ENCODE results near the gene SEPTIN3. TPM values are rescaled to one million over a fixed set of nuclear protein-coding genes. Genes with fewer than 3 reads are reported as not detected.

Gene SEPTIN3
- total RNA-seq, 6 donors from 2014 or later = 0.79 to 1.6 (median 1.3) TPM

DNA sequence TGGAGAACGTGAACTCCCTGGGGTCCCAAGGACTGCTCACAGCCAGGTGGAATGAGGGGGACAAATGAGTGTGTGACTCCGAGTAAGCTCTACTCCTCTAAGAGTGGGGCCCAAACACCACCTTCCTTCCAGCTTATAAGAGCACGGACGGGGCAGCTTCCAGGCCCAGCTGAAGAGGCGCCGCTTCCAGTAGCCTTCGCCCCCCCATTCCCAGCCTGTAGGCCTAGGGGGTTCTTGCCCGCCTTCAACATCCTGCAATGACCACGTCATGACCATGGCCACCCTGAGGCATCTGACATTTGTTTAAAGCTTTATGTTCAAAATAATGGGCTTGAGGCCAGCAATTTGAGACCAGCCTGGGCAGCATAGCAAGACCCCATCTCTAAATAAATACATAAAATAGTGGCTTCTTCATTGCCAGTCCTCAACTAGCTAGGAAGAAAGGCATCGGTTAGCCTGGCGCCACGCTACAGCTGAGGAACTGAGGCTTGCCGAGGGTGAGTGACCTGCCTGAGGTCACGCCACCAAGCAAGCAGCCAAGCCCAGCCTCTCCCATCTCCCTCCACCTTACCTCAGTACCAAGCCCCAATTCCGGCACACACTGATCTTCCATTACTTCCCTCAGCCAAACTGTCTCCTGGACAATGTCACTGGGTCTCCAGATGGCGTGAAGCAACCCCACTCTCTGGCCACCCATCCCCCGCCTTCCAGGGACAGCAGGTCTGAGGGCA lies 34.8 kb upstream of the SEPTIN3 start:
- ATAC-seq (ENCODE audit: low FRiP score in 2 of 2) (no peak), DNase-seq (peak in 1 of 2 donors; percentile 28)
- no peak for TF ChIP-seq POLR2AphosphoS5 (IDR thresholded peaks at IDR 0.05)
- TF ChIP-seq POLR2A (IDR thresholded peaks at IDR 0.05) = no peak
- TF ChIP-seq, protein P1, sequence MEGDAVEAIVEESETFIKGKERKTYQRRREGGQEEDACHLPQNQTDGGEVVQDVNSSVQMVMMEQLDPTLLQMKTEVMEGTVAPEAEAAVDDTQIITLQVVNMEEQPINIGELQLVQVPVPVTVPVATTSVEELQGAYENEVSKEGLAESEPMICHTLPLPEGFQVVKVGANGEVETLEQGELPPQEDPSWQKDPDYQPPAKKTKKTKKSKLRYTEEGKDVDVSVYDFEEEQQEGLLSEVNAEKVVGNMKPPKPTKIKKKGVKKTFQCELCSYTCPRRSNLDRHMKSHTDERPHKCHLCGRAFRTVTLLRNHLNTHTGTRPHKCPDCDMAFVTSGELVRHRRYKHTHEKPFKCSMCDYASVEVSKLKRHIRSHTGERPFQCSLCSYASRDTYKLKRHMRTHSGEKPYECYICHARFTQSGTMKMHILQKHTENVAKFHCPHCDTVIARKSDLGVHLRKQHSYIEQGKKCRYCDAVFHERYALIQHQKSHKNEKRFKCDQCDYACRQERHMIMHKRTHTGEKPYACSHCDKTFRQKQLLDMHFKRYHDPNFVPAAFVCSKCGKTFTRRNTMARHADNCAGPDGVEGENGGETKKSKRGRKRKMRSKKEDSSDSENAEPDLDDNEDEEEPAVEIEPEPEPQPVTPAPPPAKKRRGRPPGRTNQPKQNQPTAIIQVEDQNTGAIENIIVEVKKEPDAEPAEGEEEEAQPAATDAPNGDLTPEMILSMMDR (IDR thresholded peaks at IDR 0.05) = no peak
- no peak for TF ChIP-seq EP300 (IDR thresholded peaks at IDR 0.05)
- Histone ChIP-seq H3K27me3 (no peaks in the 10 kb centered on the region), H3K4me1 (peaks cover 0 to 2% (median 0%) of the 10 kb centered on the region in 4 donors), H3K9me3 (no peaks in the 10 kb centered on the region), H3K36me3 (no peaks in the 10 kb centered on the region), H3K4me3 (no peak overlapping the region), H3K27ac (no peak overlapping the region)
- WGBS, 2 donors = 93 to 97% methylated on average over 11 to 17 of the region's 17 CpGs

DNA sequence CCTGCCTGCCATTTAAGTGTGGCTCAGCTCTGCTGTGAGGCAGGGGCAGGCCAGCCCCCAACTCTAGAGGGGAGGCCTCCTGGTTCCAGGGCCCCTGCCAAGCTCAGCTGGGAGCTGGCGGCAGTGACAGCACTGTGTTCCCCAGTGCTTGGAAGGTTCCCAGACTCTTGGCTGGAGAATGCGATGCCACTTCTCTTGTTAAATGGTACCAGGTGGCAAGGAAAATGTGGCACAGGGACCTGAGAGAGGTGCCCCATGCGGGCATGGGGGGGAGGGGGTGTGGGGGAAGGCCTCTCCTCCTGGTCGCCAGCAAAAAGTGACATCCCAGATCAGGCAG lies 34.3 kb upstream of the SEPTIN3 start:
- no peak for TF ChIP-seq EP300 (IDR thresholded peaks at IDR 0.05)
- no peak for TF ChIP-seq POLR2A (IDR thresholded peaks at IDR 0.05)
- TF ChIP-seq, protein P1 (IDR thresholded peaks at IDR 0.05) = no peak
- TF ChIP-seq POLR2AphosphoS5 (IDR thresholded peaks at IDR 0.05) = no peak
- Histone ChIP-seq H3K27me3 (no peaks in the 10 kb centered on the region), H3K4me1 (peaks cover 0 to 2% (median 0%) of the 10 kb centered on the region in 4 donors), H3K36me3 (no peaks in the 10 kb centered on the region), H3K9me3 (no peaks in the 10 kb centered on the region), H3K4me3 (no peak overlapping the region), H3K27ac (no peak overlapping the region)
- ATAC-seq (ENCODE audit: low FRiP score in 2 of 2) (no peak), DNase-seq (peak in 1 of 2 donors; percentile 50)
- WGBS, 2 donors = 89 to 100% methylated on average over 1 to 4 of the region's 4 CpGs

DNA sequence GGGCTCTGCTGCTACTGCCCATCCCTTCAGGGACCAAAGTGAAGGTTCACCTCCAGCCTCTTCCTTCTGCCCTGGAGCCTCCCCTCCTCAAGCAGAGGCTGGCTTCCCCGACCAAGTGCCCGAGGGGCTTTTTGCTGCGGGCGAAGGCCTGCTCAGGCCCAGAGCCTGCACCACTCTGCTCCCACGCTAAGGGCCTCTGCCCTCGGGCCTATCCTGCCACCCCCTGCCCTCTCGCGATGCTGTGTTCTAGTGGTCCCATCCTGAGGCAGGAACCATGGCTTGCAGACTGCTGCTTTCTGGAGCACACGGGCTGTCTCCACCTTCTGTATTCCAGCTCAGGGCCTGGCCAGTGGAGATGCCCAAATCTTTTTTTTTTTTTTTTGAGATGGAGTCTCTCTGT lies 33.7 kb upstream of the SEPTIN3 start:
- TF ChIP-seq POLR2AphosphoS5 (IDR thresholded peaks at IDR 0.05) (no peak), EP300 (IDR thresholded peaks at IDR 0.05) (no peak), POLR2A (IDR thresholded peaks at IDR 0.05) (no peak)
- TF ChIP-seq, protein P1 (IDR thresholded peaks at IDR 0.05) = no peak
- Histone ChIP-seq H3K4me3 (no peak overlapping the region), H3K4me1 (peaks cover 0 to 4% (median under 1%) of the 10 kb centered on the region in 4 donors), H3K27ac (no peak overlapping the region), H3K9me3 (no peaks in the 10 kb centered on the region), H3K27me3 (no peaks in the 10 kb centered on the region), H3K36me3 (no peaks in the 10 kb centered on the region)
- 93 to 100% methylated on average over 7 to 9 of the region's 9 CpGs for WGBS, 2 donors
- DNase-seq (peak in 1 of 2 donors; percentile 44), ATAC-seq (ENCODE audit: low FRiP score in 2 of 2) (no peak)

DNA sequence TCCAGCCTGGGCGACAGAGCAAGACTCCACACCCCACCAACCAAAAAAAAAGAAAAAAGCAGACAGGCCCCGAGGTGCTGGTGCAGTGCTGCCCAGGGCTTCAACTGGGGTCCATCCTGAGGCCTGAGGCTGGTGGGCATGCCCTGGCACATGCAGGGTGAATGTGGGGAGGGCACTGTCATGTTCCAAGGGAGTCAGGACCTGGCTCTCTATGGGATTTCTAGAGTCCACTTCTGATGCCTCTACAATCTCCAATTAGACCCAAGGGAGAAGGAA lies 32.4 kb upstream of the SEPTIN3 start:
- Histone ChIP-seq H3K27me3 (no peaks in the 10 kb centered on the region), H3K27ac (no peak overlapping the region), H3K9me3 (no peaks in the 10 kb centered on the region), H3K4me1 (peaks cover 0 to 9% (median 7%) of the 10 kb centered on the region in 4 donors), H3K36me3 (no peaks in the 10 kb centered on the region), H3K4me3 (no peak overlapping the region)
- no peak for DNase-seq
- TF ChIP-seq, protein P1 (IDR thresholded peaks at IDR 0.05) = no peak
- TF ChIP-seq EP300 (IDR thresholded peaks at IDR 0.05) (no peak), POLR2A (IDR thresholded peaks at IDR 0.05) (no peak), POLR2AphosphoS5 (IDR thresholded peaks at IDR 0.05) (no peak)
- 80 to 100% methylated on average over 2 of the region's 2 CpGs for WGBS, 2 donors
- no peak for ATAC-seq (ENCODE audit: low FRiP score in 2 of 2)

Data from upper lobe of left lung (tissue), 6 donors.